DND-41 (cell line): Measurements from ENCODE around the gene RASL10B.

Source experiments
- ATAC-seq: fragments of 200-7000 bp; cut with Tn5 transposase; 3 replicates; pipeline ENCODE4 v1.9.1; 2021; ENCODE audit warnings: low read depth; ENCODE audit not compliant: insufficient read depth
- DNase-seq: peaks from one replicate; pipeline ENCODE4 v3.0.0-alpha.2; 2020
- H2AFZ ChIP-seq: 2 replicates; pipeline ENCODE4 v1.6.0; 2012; ENCODE audit warnings: low read depth, low read length
- H3K27ac ChIP-seq: 2 replicates; pipeline ENCODE4 v1.5.1; 2012; ENCODE audit warnings: low read length, inconsistent platforms
- H3K27me3 ChIP-seq: fragments of 200-600 bp; sonication (generic); 2 replicates; pipeline ENCODE4 v1.6.0; 2012; ENCODE audit warnings: low read length, mild to moderate bottlenecking, inconsistent platforms; ENCODE audit not compliant: insufficient read depth, poor library complexity
- H3K36me3 ChIP-seq: 2 replicates; pipeline ENCODE4 v1.5.1; 2012; ENCODE audit warnings: low read length, inconsistent platforms; ENCODE audit not compliant: insufficient read depth
- H3K4me1 ChIP-seq: 2 replicates; pipeline ENCODE4 v1.5.1; 2012; ENCODE audit warnings: mild to moderate bottlenecking, low read length; ENCODE audit not compliant: insufficient read depth
- H3K4me2 ChIP-seq: 2 replicates; pipeline ENCODE4 v1.6.0; 2012; ENCODE audit warnings: mild to moderate bottlenecking, moderate library complexity, low read length, inconsistent platforms; ENCODE audit not compliant: insufficient read depth
- H3K4me3 ChIP-seq, 2 experiments: fragments of 200-600 bp in 1 of 2; shearing (Covaris generic) in 1 of 2; 2 replicates each; pipeline ENCODE4 v1.5.1; 2012 to 2016; ENCODE audit warnings: inconsistent platforms in 2 of 2, low read length in 2 of 2, mild to moderate bottlenecking in 2 of 2, low read depth in 1 of 2, moderate library complexity in 1 of 2
- H3K79me2 ChIP-seq: 2 replicates; pipeline ENCODE4 v1.6.0; 2012; ENCODE audit warnings: low read length, inconsistent platforms; ENCODE audit not compliant: insufficient read depth
- H3K9ac ChIP-seq: 2 replicates; pipeline ENCODE4 v1.6.0; 2012; ENCODE audit warnings: low read depth, mild to moderate bottlenecking, inconsistent platforms, low read length, moderate library complexity
- H3K9me3 ChIP-seq: 2 replicates; pipeline ENCODE4 v1.5.1; 2012; ENCODE audit warnings: low read length, moderate library complexity, mild to moderate bottlenecking, inconsistent platforms; ENCODE audit not compliant: insufficient read depth, severe bottlenecking
- H4K20me1 ChIP-seq: 2 replicates; pipeline ENCODE4 v1.6.0; 2012; ENCODE audit warnings: low read length; ENCODE audit not compliant: insufficient read depth
- CTCF ChIP-seq: IDR thresholded peaks from 2 replicates; pipeline ENCODE4 v1.5.1; 2012; ENCODE audit warnings: borderline replicate concordance, low read length, moderate library complexity, mild to moderate bottlenecking; ENCODE audit not compliant: poor library complexity, severe bottlenecking; ENCODE audit errors: extremely low read depth
- EZH2 ChIP-seq: IDR thresholded peaks from 3 replicates; pipeline ENCODE4 v1.6.1; 2012; ENCODE audit warnings: borderline replicate concordance, low read depth, mild to moderate bottlenecking, moderate library complexity, low read length, inconsistent platforms; ENCODE audit not compliant: severe bottlenecking

RASL10B gene

GRCh38 chr17:35692512-35693210 lies 38.8 kb upstream of the RASL10B start:
- peaks cover 79% of the 10 kb centered on the region for H3K36me3 ChIP-seq
- H3K4me1 ChIP-seq = no peaks in the 10 kb centered on the region
- no peak overlapping the region for H3K27ac ChIP-seq
- no peak for TF ChIP-seq CTCF
- TF ChIP-seq EZH2 = no peak
- H4K20me1 ChIP-seq = no peaks in the 10 kb centered on the region
- no peak overlapping the region for H3K4me3 ChIP-seq
- DNase-seq (no peak), ATAC-seq (no peak)
- no peaks in the 10 kb centered on the region for H3K79me2 ChIP-seq
- no peak overlapping the region for H2AFZ ChIP-seq
- no peak overlapping the region for H3K4me2 ChIP-seq
- H3K9ac ChIP-seq = no peak overlapping the region
- H3K27me3 ChIP-seq = no peaks in the 10 kb centered on the region
- H3K9me3 ChIP-seq = no peaks in the 10 kb centered on the region

- H3K9me3 ChIP-seq = no peaks in the 10 kb centered on the region
- H3K36me3 ChIP-seq = peaks cover 69% of the 10 kb centered on the region
- TF ChIP-seq CTCF (no peak), EZH2 (no peak)
These were observed 37.8 kb upstream of the RASL10B start for GRCh38 chr17:35693662-35694061.

GRCh38 chr17:35694906-35695305 lies 36.5 kb upstream of the RASL10B start:
- Histone ChIP-seq H3K79me2 (no peaks in the 10 kb centered on the region), H3K4me2 (no peak overlapping the region), H3K9me3 (no peaks in the 10 kb centered on the region), H3K9ac (no peak overlapping the region), H3K27me3 (no peaks in the 10 kb centered on the region), H3K4me3 (no peak overlapping the region), H3K4me1 (no peaks in the 10 kb centered on the region), H2AFZ (no peak overlapping the region), H3K27ac (no peak overlapping the region), H3K36me3 (peaks cover 59% of the 10 kb centered on the region), H4K20me1 (no peaks in the 10 kb centered on the region)
- DNase-seq (no peak), ATAC-seq (no peak)
- TF ChIP-seq EZH2 (no peak), CTCF (no peak)

More at GRCh38 chr17:35693662-35694061, 37.8 kb upstream of the RASL10B start:
- Histone ChIP-seq H4K20me1 (no peaks in the 10 kb centered on the region), H3K9ac (no peak overlapping the region), H3K27me3 (no peaks in the 10 kb centered on the region), H2AFZ (no peak overlapping the region), H3K4me2 (no peak overlapping the region), H3K27ac (no peak overlapping the region), H3K79me2 (no peaks in the 10 kb centered on the region), H3K4me3 (no peak overlapping the region), H3K4me1 (no peaks in the 10 kb centered on the region)
- DNase-seq (no peak), ATAC-seq (no peak)

- H3K4me3 ChIP-seq = no peak overlapping the region
- no peaks in the 10 kb centered on the region for H3K4me1 ChIP-seq
- no peaks in the 10 kb centered on the region for H3K27me3 ChIP-seq
- ATAC-seq (no peak), DNase-seq (no peak)
- no peaks in the 10 kb centered on the region for H3K79me2 ChIP-seq
- H4K20me1 ChIP-seq = no peaks in the 10 kb centered on the region
- no peak overlapping the region for H2AFZ ChIP-seq
- H3K27ac ChIP-seq = no peak overlapping the region
- H3K4me2 ChIP-seq = no peak overlapping the region
- no peak overlapping the region for H3K9ac ChIP-seq
- no peak for TF ChIP-seq CTCF
- no peak for TF ChIP-seq EZH2
- H3K9me3 ChIP-seq = no peaks in the 10 kb centered on the region
- peaks cover 55% of the 10 kb centered on the region for H3K36me3 ChIP-seq
These were observed 35.8 kb upstream of the RASL10B start for GRCh38 chr17:35695613-35696012.
